Astrocyte (in vitro differentiated cells and primary cell): Measurements from ENCODE around the gene DNAH6. TPM values are rescaled to one million over a fixed set of nuclear protein-coding genes. Genes with fewer than 3 reads are reported as not detected.

ENCODE experiments used
- DNase-seq: peaks from one replicate; pipeline ENCODE4 v3.0.0-alpha.2; 2010; ENCODE audit warnings: low read depth
- FAIRE-seq: peaks from 2 replicates; lab custom pipeline; 2011; peaks lifted over from hg19 to GRCh38; lab: Jason Lieb, UNC
- H2AFZ ChIP-seq: 2 replicates; pipeline ENCODE4 v1.6.0; 2012; ENCODE audit warnings: low read depth, low read length, inconsistent platforms
- H3K27ac ChIP-seq: 2 replicates; pipeline ENCODE4 v1.5.1; 2011; ENCODE audit warnings: low read depth, low read length, inconsistent platforms
- H3K27me3 ChIP-seq: 2 replicates; pipeline ENCODE4 v1.6.0; 2011; ENCODE audit warnings: low read length, inconsistent platforms; ENCODE audit not compliant: insufficient read depth
- H3K36me3 ChIP-seq: 2 replicates; pipeline ENCODE4 v1.5.1; 2011; ENCODE audit warnings: low read length, inconsistent platforms; ENCODE audit not compliant: insufficient read depth
- H3K4me1 ChIP-seq: 2 replicates; pipeline ENCODE4 v1.5.1; 2011; ENCODE audit warnings: low read length, inconsistent platforms; ENCODE audit not compliant: insufficient read depth
- H3K4me2 ChIP-seq: 2 replicates; pipeline ENCODE4 v1.6.0; 2012; ENCODE audit warnings: low read length, inconsistent platforms
- H3K4me3 ChIP-seq: 2 replicates; pipeline ENCODE4 v1.5.1; 2011; ENCODE audit warnings: low read depth, mild to moderate bottlenecking, low read length, inconsistent platforms; ENCODE audit not compliant: insufficient read depth
- H3K79me2 ChIP-seq: 2 replicates; pipeline ENCODE4 v1.6.0; 2012; ENCODE audit warnings: mild to moderate bottlenecking, low read length, inconsistent platforms; ENCODE audit not compliant: insufficient read depth
- H3K9ac ChIP-seq: 2 replicates; pipeline ENCODE4 v1.6.0; 2012; ENCODE audit warnings: mild to moderate bottlenecking, low read length, inconsistent platforms
- H3K9me3 ChIP-seq: 2 replicates; pipeline ENCODE4 v1.5.1; 2012; ENCODE audit warnings: low read depth, mild to moderate bottlenecking, low read length, inconsistent platforms; ENCODE audit not compliant: insufficient read depth
- H4K20me1 ChIP-seq: 2 replicates; pipeline ENCODE4 v1.6.0; 2012; ENCODE audit warnings: low read length, inconsistent platforms; ENCODE audit not compliant: insufficient read depth
- H3K27ac Mint-ChIP-seq: one replicate; pipeline ENCODE4 v1.8.0; 2021; ENCODE audit warnings: mild to moderate bottlenecking, mixed read lengths; ENCODE audit not compliant: unreplicated experiment
- H3K27me3 Mint-ChIP-seq: one replicate; pipeline ENCODE4 v1.8.0; 2021; ENCODE audit warnings: low read depth, mixed read lengths; ENCODE audit not compliant: unreplicated experiment
- H3K36me3 Mint-ChIP-seq: one replicate; pipeline ENCODE4 v1.8.0; 2021; ENCODE audit warnings: low read depth, mixed read lengths; ENCODE audit not compliant: unreplicated experiment
- H3K4me1 Mint-ChIP-seq: one replicate; pipeline ENCODE4 v1.8.0; 2021; ENCODE audit warnings: low read depth, mixed read lengths; ENCODE audit not compliant: unreplicated experiment
- H3K4me3 Mint-ChIP-seq: one replicate; pipeline ENCODE4 v1.8.0; 2021; ENCODE audit warnings: mild to moderate bottlenecking, moderate library complexity, mixed read lengths; ENCODE audit not compliant: unreplicated experiment
- H3K9me3 Mint-ChIP-seq: one replicate; pipeline ENCODE4 v1.8.0; 2021; ENCODE audit warnings: mild to moderate bottlenecking, mixed read lengths; ENCODE audit not compliant: unreplicated experiment
- EZH2 ChIP-seq: IDR thresholded peaks from 2 replicates; pipeline ENCODE4 v1.6.1; 2012; ENCODE audit warnings: mild to moderate bottlenecking, low read length, inconsistent platforms; ENCODE audit not compliant: insufficient read depth
- total RNA-seq: library from RNA; stranded (reverse); gene quantifications from 2 replicates; pipeline ENCODE4 v1.2.1, GENCODE V29; 2021
- TF ChIP-seq, protein P1 (sequence below): IDR thresholded peaks from 2 replicates; pipeline ENCODE4 v1.5.1; 2011; ENCODE audit warnings: low read depth, mild to moderate bottlenecking, inconsistent platforms, low read length, moderate library complexity; ENCODE audit not compliant: insufficient read depth

The DNAH6 gene
- total RNA-seq, 1 donor from 2014 or later: 0.20 TPM

- Histone ChIP-seq H3K4me1 (no peaks in the 10 kb centered on the region), H2AFZ (no peak overlapping the region), H3K9ac (no peak overlapping the region), H3K4me3 (no peak overlapping the region), H4K20me1 (no peaks in the 10 kb centered on the region), H3K36me3 (no peaks in the 10 kb centered on the region), H3K79me2 (no peaks in the 10 kb centered on the region), H3K4me2 (no peak overlapping the region), H3K27me3 (peaks cover 12% of the 10 kb centered on the region), H3K9me3 (no peaks in the 10 kb centered on the region), H3K27ac (no peak overlapping the region)
- Mint-ChIP-seq H3K27me3 (peaks cover 20% of the 10 kb centered on the region), H3K36me3 (no peaks in the 10 kb centered on the region), H3K9me3 (no peaks in the 10 kb centered on the region), H3K4me3 (no peak overlapping the region), H3K27ac (no peak overlapping the region), H3K4me1 (no peaks in the 10 kb centered on the region)
- TF ChIP-seq, protein P1, sequence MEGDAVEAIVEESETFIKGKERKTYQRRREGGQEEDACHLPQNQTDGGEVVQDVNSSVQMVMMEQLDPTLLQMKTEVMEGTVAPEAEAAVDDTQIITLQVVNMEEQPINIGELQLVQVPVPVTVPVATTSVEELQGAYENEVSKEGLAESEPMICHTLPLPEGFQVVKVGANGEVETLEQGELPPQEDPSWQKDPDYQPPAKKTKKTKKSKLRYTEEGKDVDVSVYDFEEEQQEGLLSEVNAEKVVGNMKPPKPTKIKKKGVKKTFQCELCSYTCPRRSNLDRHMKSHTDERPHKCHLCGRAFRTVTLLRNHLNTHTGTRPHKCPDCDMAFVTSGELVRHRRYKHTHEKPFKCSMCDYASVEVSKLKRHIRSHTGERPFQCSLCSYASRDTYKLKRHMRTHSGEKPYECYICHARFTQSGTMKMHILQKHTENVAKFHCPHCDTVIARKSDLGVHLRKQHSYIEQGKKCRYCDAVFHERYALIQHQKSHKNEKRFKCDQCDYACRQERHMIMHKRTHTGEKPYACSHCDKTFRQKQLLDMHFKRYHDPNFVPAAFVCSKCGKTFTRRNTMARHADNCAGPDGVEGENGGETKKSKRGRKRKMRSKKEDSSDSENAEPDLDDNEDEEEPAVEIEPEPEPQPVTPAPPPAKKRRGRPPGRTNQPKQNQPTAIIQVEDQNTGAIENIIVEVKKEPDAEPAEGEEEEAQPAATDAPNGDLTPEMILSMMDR: no peak
- no peak for TF ChIP-seq EZH2
- no peak for DNase-seq
- FAIRE-seq: no peak
Measured at GRCh38 chr2:84631985-84632384, 115.7 kb downstream of the DNAH6 start.

DNA sequence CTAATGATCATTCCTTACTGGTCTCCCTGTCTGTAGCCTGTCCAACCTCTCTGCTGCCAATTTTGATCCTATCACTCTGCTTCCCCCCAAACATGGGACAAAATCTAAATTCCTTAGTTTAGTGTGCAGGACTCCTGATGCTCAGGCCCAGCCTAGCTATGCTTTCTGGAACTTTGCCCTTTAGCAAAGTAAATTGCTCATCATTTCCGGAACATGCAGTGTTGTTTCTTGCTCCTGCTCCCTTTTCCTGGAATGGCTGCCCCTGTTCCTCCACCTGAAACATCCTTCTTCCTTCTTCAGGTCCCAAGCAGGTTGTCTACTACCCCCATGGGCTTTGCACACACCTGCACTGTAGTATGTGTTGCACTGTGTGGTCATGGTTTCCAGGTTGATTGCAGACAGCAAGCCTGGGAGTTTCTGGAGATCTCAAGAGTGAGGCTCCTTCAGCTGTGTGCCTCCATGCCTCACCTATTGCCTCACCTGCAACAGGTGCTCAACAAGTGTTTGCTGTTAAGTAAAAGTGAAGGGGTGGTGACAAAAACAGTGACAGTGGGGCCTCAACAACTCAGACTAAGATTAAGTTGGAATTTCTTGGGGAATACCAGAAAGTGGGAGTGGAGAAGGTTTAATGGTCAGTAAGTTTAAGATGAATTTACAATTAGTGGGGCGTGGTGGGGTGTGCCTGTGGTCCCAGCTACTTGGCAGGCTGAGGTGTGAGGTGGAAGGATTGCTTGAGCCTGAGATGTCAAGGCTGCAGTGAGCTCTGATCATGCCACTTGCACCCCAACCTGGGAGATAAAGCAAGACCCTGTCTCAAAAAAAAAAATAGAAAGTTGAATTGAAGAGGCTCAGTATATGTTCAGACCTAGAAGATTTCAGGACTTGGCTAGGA is 120.0 kb downstream of the DNAH6 start:
- H3K27me3 ChIP-seq: peaks cover 15% of the 10 kb centered on the region
- no peak overlapping the region for H2AFZ ChIP-seq
- no peak for DNase-seq
- H3K36me3 ChIP-seq: no peaks in the 10 kb centered on the region
- Mint-ChIP-seq H3K9me3 (no peaks in the 10 kb centered on the region), H3K36me3 (no peaks in the 10 kb centered on the region), H3K27me3 (peaks cover 21% of the 10 kb centered on the region), H3K4me1 (no peaks in the 10 kb centered on the region), H3K4me3 (no peak overlapping the region), H3K27ac (no peak overlapping the region)
- no peak for FAIRE-seq
- H3K4me2 ChIP-seq: no peak overlapping the region
- H3K9me3 ChIP-seq: no peaks in the 10 kb centered on the region
- no peak overlapping the region for H3K27ac ChIP-seq
- H3K4me1 ChIP-seq: no peaks in the 10 kb centered on the region
- H4K20me1 ChIP-seq: no peaks in the 10 kb centered on the region
- no peak overlapping the region for H3K4me3 ChIP-seq
- H3K9ac ChIP-seq: no peak overlapping the region
- TF ChIP-seq, protein P1: no peak
- no peak for TF ChIP-seq EZH2
- H3K79me2 ChIP-seq: no peaks in the 10 kb centered on the region

GRCh38 chr2:84639751-84640150 is 123.5 kb downstream of the DNAH6 start:
- Mint-ChIP-seq H3K9me3 (no peaks in the 10 kb centered on the region), H3K4me3 (no peak overlapping the region), H3K27me3 (peaks cover 10% of the 10 kb centered on the region), H3K36me3 (no peaks in the 10 kb centered on the region), H3K4me1 (peaks cover 2% of the 10 kb centered on the region), H3K27ac (no peak overlapping the region)
- no peak overlapping the region for H3K9ac ChIP-seq
- H3K4me3 ChIP-seq: no peak overlapping the region
- FAIRE-seq (no peak), DNase-seq (no peak)
- H3K4me2 ChIP-seq: no peak overlapping the region
- H4K20me1 ChIP-seq: no peaks in the 10 kb centered on the region
- no peaks in the 10 kb centered on the region for H3K4me1 ChIP-seq
- H3K36me3 ChIP-seq: no peaks in the 10 kb centered on the region
- H3K79me2 ChIP-seq: no peaks in the 10 kb centered on the region
- TF ChIP-seq, protein P1: no peak
- TF ChIP-seq EZH2: no peak
- H3K27me3 ChIP-seq: peaks cover 3% of the 10 kb centered on the region
- H3K27ac ChIP-seq: no peak overlapping the region
- no peak overlapping the region for H2AFZ ChIP-seq
- H3K9me3 ChIP-seq: no peaks in the 10 kb centered on the region
